HFF-Myc (cell line): ENCODE data around the gene DAAM1.

Experiments
- DNase-seq: peaks from one replicate; pipeline ENCODE4 v3.0.0-alpha.2; 2011; ENCODE audit warnings: low read depth; ENCODE audit errors: extremely low read depth
- H3K4me3 ChIP-seq: replicated peaks from 2 replicates; pipeline ENCODE4 v1.5.1; 2011; ENCODE audit warnings: low read depth, mild to moderate bottlenecking, control low read depth, low read length
- TF ChIP-seq, protein P1 (sequence below): IDR thresholded peaks from 2 replicates; pipeline ENCODE4 v1.5.1; 2012; ENCODE audit warnings: mild to moderate bottlenecking, low read depth, low read length, control low read depth; ENCODE audit errors: missing control alignments

Gene DAAM1

GRCh38 chr14:59284059-59284458 is 95.6 kb downstream of the DAAM1 start:
- TF ChIP-seq, protein P1, sequence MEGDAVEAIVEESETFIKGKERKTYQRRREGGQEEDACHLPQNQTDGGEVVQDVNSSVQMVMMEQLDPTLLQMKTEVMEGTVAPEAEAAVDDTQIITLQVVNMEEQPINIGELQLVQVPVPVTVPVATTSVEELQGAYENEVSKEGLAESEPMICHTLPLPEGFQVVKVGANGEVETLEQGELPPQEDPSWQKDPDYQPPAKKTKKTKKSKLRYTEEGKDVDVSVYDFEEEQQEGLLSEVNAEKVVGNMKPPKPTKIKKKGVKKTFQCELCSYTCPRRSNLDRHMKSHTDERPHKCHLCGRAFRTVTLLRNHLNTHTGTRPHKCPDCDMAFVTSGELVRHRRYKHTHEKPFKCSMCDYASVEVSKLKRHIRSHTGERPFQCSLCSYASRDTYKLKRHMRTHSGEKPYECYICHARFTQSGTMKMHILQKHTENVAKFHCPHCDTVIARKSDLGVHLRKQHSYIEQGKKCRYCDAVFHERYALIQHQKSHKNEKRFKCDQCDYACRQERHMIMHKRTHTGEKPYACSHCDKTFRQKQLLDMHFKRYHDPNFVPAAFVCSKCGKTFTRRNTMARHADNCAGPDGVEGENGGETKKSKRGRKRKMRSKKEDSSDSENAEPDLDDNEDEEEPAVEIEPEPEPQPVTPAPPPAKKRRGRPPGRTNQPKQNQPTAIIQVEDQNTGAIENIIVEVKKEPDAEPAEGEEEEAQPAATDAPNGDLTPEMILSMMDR, result no peak
- H3K4me3 ChIP-seq, result no peak overlapping the region
- no peak for DNase-seq

GRCh38 chr14:59292028-59292427 is 103.6 kb downstream of the DAAM1 start:
- H3K4me3 ChIP-seq, result no peak overlapping the region
- TF ChIP-seq, protein P1, result no peak
- no peak for DNase-seq

DNA sequence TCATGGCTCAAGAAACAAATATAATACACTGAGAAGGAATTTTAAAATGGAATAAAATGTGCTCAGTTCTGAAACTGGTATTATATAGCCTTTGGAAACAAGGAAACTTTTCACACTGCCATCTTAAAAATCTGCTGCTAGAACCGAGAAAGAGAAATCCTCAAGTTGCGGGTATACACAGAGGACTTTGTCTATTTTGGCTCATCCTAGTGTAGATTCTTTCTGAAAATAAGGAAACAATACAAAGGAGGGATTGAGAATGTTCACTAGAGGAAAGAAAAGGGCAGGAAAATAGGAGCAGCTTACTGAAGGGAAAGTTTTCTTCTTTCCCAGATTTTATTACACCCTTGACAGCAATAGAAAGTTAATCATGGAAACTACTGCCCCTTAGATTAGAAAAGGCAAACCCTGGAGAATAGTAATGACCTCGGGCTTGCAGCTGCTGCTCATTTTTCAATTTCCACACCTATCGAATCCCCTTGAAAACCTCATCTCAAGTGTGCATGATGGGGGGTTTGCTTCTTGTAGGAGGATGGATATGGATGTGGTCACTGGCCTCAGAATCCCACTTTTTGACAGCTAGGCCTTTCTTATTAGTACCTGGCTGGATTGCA is 104.6 kb downstream of the DAAM1 start:
- no peak overlapping the region for H3K4me3 ChIP-seq
- TF ChIP-seq, protein P1, result no peak
- no peak for DNase-seq

DNA sequence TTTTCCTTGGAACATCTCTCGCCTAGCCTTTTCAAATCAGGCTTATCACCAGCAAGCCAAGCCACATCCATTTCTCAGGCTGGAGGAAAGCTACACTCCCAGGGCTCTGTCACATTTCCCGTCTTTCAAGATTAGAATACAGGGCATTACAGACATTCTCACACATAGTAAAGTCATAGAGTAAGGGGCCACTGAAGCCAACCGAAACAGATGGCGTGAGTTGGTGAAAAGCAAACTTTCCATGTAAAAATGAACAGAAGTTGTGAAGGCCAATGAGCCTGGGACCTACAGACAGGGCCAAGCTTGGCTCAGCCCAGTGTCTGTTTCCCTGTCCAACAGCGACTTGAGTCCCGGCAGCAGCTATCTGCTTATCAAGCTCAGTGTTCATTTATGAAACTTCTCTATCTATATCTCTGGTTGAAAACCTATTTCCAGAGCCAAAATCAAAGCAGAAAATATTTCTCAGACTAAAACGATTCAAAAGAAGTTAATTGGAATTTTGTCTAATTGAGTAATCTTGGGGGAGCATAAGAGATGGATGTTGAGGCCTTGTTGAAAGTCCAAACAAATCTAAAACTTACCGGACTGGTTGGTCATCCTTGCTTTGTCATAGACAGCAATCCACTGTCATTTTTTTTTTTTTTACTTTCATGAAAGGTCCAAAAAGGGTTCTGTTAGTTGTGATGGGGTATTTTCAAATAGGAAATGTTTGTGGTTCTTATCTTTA is 105.6 kb downstream of the DAAM1 start:
- TF ChIP-seq, protein P1, result no peak
- H3K4me3 ChIP-seq, result no peak overlapping the region
- DNase-seq, result no peak

- H3K4me3 ChIP-seq, result no peak overlapping the region
- TF ChIP-seq, protein P1, result no peak
- peak; percentile 42 for DNase-seq
Observed at GRCh38 chr14:59294662-59294992, 106.2 kb downstream of the DAAM1 start.

- TF ChIP-seq, protein P1, result no peak
- H3K4me3 ChIP-seq, result no peak overlapping the region
- DNase-seq, result no peak
Observed at GRCh38 chr14:59295951-59296350, 107.5 kb downstream of the DAAM1 start.
